OCI-LY1 (cell line): Measurements from ENCODE around the gene CCDC102B.

Experiments
- H2AFZ ChIP-seq: fragments of 200-600 bp; sonication (generic), shearing (Covaris generic); 2 replicates; pipeline ENCODE4 v1.6.0; 2014; ENCODE audit warnings: antibody characterized with exemption, mild to moderate bottlenecking, low read length
- H3F3A ChIP-seq: fragments of 200-600 bp; sonication (generic), shearing (Covaris generic); 2 replicates; pipeline ENCODE4 v1.6.0; 2014; ENCODE audit warnings: mild to moderate bottlenecking, antibody characterized with exemption, low read length, moderate library complexity; ENCODE audit not compliant: insufficient read depth
- H3K27ac ChIP-seq: fragments of 200-600 bp; sonication (generic); 2 replicates; pipeline ENCODE4 v1.5.1; 2014; ENCODE audit warnings: low read length, mixed run types, mild to moderate bottlenecking, low read depth; ENCODE audit not compliant: poor library complexity, severe bottlenecking
- H3K27me3 ChIP-seq: fragments of 200-600 bp; sonication (generic); 2 replicates; pipeline ENCODE4 v1.6.0; 2014; ENCODE audit warnings: antibody characterized with exemption, mild to moderate bottlenecking, low read length, moderate library complexity; ENCODE audit not compliant: insufficient read depth
- H3K36me3 ChIP-seq: fragments of 200-600 bp; sonication (generic); 2 replicates; pipeline ENCODE4 v1.6.1; 2014; ENCODE audit warnings: mild to moderate bottlenecking, antibody characterized with exemption, low read length, moderate library complexity, mixed read lengths; ENCODE audit not compliant: insufficient read depth
- H3K4me1 ChIP-seq: fragments of 200-600 bp; sonication (generic); 2 replicates; pipeline ENCODE4 v1.5.1; 2014; ENCODE audit warnings: mild to moderate bottlenecking, low read length, moderate library complexity; ENCODE audit not compliant: insufficient read depth, severe bottlenecking
- H3K4me2 ChIP-seq: fragments of 200-600 bp; sonication (generic), shearing (Covaris generic); 2 replicates; pipeline ENCODE4 v1.6.1; 2014; ENCODE audit warnings: low read length
- H3K4me3 ChIP-seq: fragments of 200-600 bp; sonication (generic); 2 replicates; pipeline ENCODE4 v1.5.1; 2014; ENCODE audit warnings: low read length, low read depth, mild to moderate bottlenecking, mixed read lengths; ENCODE audit not compliant: poor library complexity, severe bottlenecking
- H3K79me2 ChIP-seq: fragments of 200-600 bp; shearing (Covaris generic); 2 replicates; pipeline ENCODE4 v1.6.1; 2016; ENCODE audit warnings: mixed run types, low read length, mixed read lengths; ENCODE audit not compliant: insufficient read depth
- H3K9ac ChIP-seq: fragments of 200-600 bp; sonication (generic), shearing (Covaris generic); 2 replicates; pipeline ENCODE4 v1.6.1; 2014; ENCODE audit warnings: mild to moderate bottlenecking, low read length, mixed read lengths
- H3K9me2 ChIP-seq: fragments of 200-600 bp; sonication (generic), shearing (Covaris generic); 2 replicates; pipeline ENCODE4 v1.6.1; 2014; ENCODE audit warnings: low read depth, mild to moderate bottlenecking, low read length, mixed read lengths
- H3K9me3 ChIP-seq: fragments of 200-600 bp; shearing (Covaris generic); 2 replicates; pipeline ENCODE4 v1.6.1; 2014; ENCODE audit warnings: low read length, mixed read lengths
- H4K20me1 ChIP-seq: fragments of 200-600 bp; sonication (generic), shearing (Covaris generic); 2 replicates; pipeline ENCODE4 v1.6.0; 2016; ENCODE audit warnings: mild to moderate bottlenecking, low read length; ENCODE audit not compliant: insufficient read depth
- EZH2 ChIP-seq: fragments of 200-600 bp; sonication (generic), shearing (Covaris generic); IDR thresholded peaks from 2 replicates; pipeline ENCODE4 v1.8.0; 2017; ENCODE audit warnings: borderline replicate concordance, mixed run types, mild to moderate bottlenecking, antibody characterized with exemption, low read length, moderate library complexity, mixed read lengths
- TF ChIP-seq, protein P1 (sequence below): fragments of 200-600 bp; sonication (generic), shearing (Covaris generic); IDR thresholded peaks from 2 replicates; pipeline ENCODE4 v1.5.1; 2017; ENCODE audit warnings: mild to moderate bottlenecking, antibody characterized with exemption, low read length, moderate library complexity, mixed read lengths

The CCDC102B gene

DNA sequence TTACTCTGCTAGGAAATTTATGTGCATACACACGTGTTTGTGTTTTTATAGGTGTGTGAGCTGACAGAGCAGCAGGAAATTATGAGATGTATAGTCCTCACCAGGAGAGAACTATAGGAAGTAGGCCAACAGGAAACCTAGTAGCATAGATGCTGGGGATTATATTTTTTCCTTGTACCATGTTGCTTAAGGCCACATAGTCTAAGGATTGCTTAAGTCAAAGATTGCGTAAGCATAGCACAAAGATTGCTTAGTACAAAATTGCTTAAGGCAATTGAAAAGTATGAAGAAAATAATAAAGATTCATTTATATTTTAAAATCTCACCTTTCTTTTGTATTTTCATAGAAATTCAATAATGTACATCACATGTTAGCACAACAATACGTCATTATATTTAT is 18.7 kb upstream of the CCDC102B start:
- H3K79me2 ChIP-seq = no peaks in the 10 kb centered on the region
- no peak overlapping the region for H3K4me3 ChIP-seq
- TF ChIP-seq EZH2 = no peak
- TF ChIP-seq, protein P1, sequence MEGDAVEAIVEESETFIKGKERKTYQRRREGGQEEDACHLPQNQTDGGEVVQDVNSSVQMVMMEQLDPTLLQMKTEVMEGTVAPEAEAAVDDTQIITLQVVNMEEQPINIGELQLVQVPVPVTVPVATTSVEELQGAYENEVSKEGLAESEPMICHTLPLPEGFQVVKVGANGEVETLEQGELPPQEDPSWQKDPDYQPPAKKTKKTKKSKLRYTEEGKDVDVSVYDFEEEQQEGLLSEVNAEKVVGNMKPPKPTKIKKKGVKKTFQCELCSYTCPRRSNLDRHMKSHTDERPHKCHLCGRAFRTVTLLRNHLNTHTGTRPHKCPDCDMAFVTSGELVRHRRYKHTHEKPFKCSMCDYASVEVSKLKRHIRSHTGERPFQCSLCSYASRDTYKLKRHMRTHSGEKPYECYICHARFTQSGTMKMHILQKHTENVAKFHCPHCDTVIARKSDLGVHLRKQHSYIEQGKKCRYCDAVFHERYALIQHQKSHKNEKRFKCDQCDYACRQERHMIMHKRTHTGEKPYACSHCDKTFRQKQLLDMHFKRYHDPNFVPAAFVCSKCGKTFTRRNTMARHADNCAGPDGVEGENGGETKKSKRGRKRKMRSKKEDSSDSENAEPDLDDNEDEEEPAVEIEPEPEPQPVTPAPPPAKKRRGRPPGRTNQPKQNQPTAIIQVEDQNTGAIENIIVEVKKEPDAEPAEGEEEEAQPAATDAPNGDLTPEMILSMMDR = no peak
- H3K9me2 ChIP-seq = no peaks in the 10 kb centered on the region
- no peaks in the 10 kb centered on the region for H4K20me1 ChIP-seq
- no peaks in the 10 kb centered on the region for H3K9me3 ChIP-seq
- no peak overlapping the region for H2AFZ ChIP-seq
- H3K4me2 ChIP-seq = no peak overlapping the region
- no peaks in the 10 kb centered on the region for H3K4me1 ChIP-seq
- no peaks in the 10 kb centered on the region for H3K36me3 ChIP-seq
- H3F3A ChIP-seq = no peaks in the 10 kb centered on the region
- H3K27me3 ChIP-seq = no peaks in the 10 kb centered on the region
- H3K9ac ChIP-seq = no peak overlapping the region
- no peak overlapping the region for H3K27ac ChIP-seq

DNA sequence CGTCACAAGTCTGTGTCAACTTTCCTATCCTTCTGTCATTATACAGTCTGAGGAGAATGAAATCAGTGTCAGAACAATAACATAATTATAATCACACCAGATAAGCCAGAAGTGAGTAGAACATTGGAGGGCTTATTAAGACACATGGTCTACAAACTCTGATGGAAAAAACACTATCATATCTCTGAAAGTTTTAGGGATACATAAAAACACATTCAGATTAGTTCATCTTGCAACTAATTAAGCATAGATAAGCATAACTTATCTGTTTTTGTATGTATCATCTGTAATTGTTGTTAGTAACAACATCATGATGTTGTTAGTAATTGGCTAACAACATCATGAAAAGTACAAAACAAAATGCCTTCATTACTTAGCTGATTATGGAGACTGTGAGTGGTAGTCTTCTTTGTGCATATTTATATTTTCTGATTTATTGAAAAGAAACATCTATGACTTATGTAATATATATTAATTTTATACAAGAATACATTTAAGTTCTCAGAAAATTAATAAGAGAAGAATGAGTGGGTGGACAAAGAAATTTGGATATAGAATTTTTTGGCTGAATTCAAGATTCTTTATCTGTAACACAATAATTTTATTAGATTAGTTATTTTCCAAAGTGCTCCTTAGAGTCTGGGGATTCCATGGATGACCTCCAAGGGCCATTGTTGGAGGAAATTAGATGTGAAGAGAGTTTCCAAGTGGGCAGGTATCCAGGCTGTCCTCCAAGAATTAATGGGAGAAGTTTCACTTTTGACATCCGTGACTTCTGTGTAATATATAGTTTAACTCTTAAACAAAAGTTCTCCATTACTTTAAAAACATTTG is 16.9 kb upstream of the CCDC102B start:
- no peak overlapping the region for H3K27ac ChIP-seq
- H3K9me2 ChIP-seq = no peaks in the 10 kb centered on the region
- no peaks in the 10 kb centered on the region for H3K36me3 ChIP-seq
- no peak overlapping the region for H3K4me3 ChIP-seq
- H4K20me1 ChIP-seq = no peaks in the 10 kb centered on the region
- no peaks in the 10 kb centered on the region for H3K27me3 ChIP-seq
- H3K9me3 ChIP-seq = no peaks in the 10 kb centered on the region
- TF ChIP-seq, protein P1 = no peak
- TF ChIP-seq EZH2 = no peak
- no peaks in the 10 kb centered on the region for H3F3A ChIP-seq
- no peak overlapping the region for H3K9ac ChIP-seq
- H2AFZ ChIP-seq = no peak overlapping the region
- no peaks in the 10 kb centered on the region for H3K79me2 ChIP-seq
- H3K4me2 ChIP-seq = no peak overlapping the region
- no peaks in the 10 kb centered on the region for H3K4me1 ChIP-seq

DNA sequence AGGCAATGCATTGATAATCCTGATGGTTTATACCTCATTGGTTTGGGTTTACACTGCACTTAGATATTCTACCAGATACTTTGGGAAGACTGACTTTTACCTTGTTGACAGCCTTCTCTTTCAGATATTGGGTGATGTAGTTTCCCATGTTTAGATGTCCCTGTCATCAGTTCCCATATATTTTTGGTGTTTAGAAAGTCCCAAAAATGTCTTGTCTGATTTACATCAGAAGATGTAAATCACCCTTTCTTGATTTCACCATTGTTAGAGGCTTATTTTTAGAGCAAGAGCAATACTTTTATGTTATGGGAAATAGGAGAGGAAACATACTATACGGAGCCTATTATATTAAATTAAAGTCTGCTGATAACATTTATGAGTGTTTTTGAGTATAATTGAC is 14.4 kb upstream of the CCDC102B start:
- no peaks in the 10 kb centered on the region for H3K9me3 ChIP-seq
- no peak overlapping the region for H3K4me3 ChIP-seq
- no peaks in the 10 kb centered on the region for H3K36me3 ChIP-seq
- no peaks in the 10 kb centered on the region for H4K20me1 ChIP-seq
- H3K9me2 ChIP-seq = no peaks in the 10 kb centered on the region
- no peaks in the 10 kb centered on the region for H3K27me3 ChIP-seq
- H3K27ac ChIP-seq = no peak overlapping the region
- no peaks in the 10 kb centered on the region for H3K4me1 ChIP-seq
- H2AFZ ChIP-seq = no peak overlapping the region
- H3K79me2 ChIP-seq = no peaks in the 10 kb centered on the region
- TF ChIP-seq, protein P1 = no peak
- no peak for TF ChIP-seq EZH2
- no peaks in the 10 kb centered on the region for H3F3A ChIP-seq
- H3K4me2 ChIP-seq = no peak overlapping the region
- H3K9ac ChIP-seq = no peak overlapping the region
